Measurements from ENCODE around the gene NR3C1. TPM values are rescaled to one million over a fixed set of nuclear protein-coding genes. Genes with fewer than 3 reads are reported as not detected.

Gene NR3C1
- total RNA-seq, 1 experiment from 2014 or later: 16.0 TPM

DNA sequence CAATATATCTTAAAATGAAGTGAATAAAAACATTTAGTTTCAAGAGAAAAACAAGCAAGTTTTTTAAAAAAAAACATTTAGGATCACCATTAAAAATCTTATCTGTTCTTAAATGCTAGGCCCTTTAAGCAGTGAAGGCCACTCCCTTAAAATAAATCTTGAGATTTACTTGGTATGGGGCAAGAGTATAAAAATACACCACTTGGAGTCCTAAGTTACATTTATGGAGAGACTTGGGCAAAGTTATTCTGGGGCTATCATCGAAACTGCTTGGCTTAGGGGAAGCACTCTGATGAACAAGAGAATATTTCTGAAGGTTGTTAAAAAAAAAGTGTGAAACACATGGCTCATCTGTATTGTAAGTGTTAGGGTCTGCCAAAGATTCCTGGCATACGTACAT lies 97.4 kb downstream of the NR3C1 start:
- Histone ChIP-seq H2AFZ (ENCODE audit: low read depth, low read length, poor library complexity, severe bottlenecking) (no peak overlapping the region), H3K4me2 (ENCODE audit: low read length) (no peak overlapping the region), H3K4me3 (replicated peaks in 1 of 2; ENCODE audit: low read depth in 1 of 2, low read length in 2 of 2) (no peak overlapping the region), H4K20me1 (ENCODE audit: insufficient read depth) (no peaks in the 10 kb centered on the region), H3K36me3 (ENCODE audit: control insufficient read depth in 1 of 2, insufficient read depth in 2 of 2, low read length in 2 of 2) (no peaks in the 10 kb centered on the region; a peak in 1 of 4 replicates), H3K9me2 (ENCODE audit: insufficient read depth) (no peaks in the 10 kb centered on the region), H3K27me3 (ENCODE audit: insufficient read depth, low read length) (no peaks in the 10 kb centered on the region), H3K27ac (ENCODE audit: low read depth, low read length) (no peak overlapping the region), H3K79me2 (ENCODE audit: insufficient read depth, low read length) (no peaks in the 10 kb centered on the region), H3K9ac (ENCODE audit: low read length) (no peak overlapping the region), H3K9me3 (ENCODE audit: control insufficient read depth in 1 of 2, insufficient read depth in 1 of 2, low read depth in 1 of 2, low read length in 2 of 2) (no peaks in the 10 kb centered on the region), H3K4me1 (ENCODE audit: control insufficient read depth in 1 of 2, insufficient read depth in 2 of 2, low read length in 2 of 2) (no peaks in the 10 kb centered on the region)
- ATAC-seq (no peak), DNase-seq (ENCODE audit: low read depth, low spot score) (no peak)
- TF ChIP-seq ELF1 (IDR thresholded peaks at IDR 0.05; ENCODE audit: borderline replicate concordance, low read depth): no peak
- TF ChIP-seq POLR2A (IDR thresholded peaks at IDR 0.05; ENCODE audit: borderline replicate concordance, extremely low read depth, insufficient read depth, insufficient read length): no peak
- TF ChIP-seq JUND (IDR thresholded peaks at IDR 0.05): no peak
- no peak for TF ChIP-seq FOSL1 (IDR thresholded peaks at IDR 0.05; ENCODE audit: low read depth)
- no peak for TF ChIP-seq CBX3 (IDR thresholded peaks at IDR 0.05; ENCODE audit: low read depth)
- TF ChIP-seq POLR2AphosphoS5 (IDR thresholded peaks at IDR 0.05; ENCODE audit: low read depth, low read length): no peak
- TF ChIP-seq YY1 (IDR thresholded peaks at IDR 0.05; ENCODE audit: extremely low read depth, insufficient replicate concordance, low read depth, low read length): no peak
- TF ChIP-seq CEBPB (IDR thresholded peaks at IDR 0.05; ENCODE audit: low read depth): no peak
- TF ChIP-seq TCF7L2 (IDR thresholded peaks at IDR 0.05; ENCODE audit: borderline replicate concordance, extremely low read depth, insufficient read depth, insufficient read length): no peak
- no peak for TF ChIP-seq EZH2 (IDR thresholded peaks at IDR 0.05)
- no peak for TF ChIP-seq SP1 (IDR thresholded peaks at IDR 0.05; ENCODE audit: low read depth)
- no peak for TF ChIP-seq SRF (IDR thresholded peaks at IDR 0.05; ENCODE audit: low read depth)
- intact Hi-C loops (cut with micrococcal nuclease): no loop called here
- CTCF ChIA-PET: no interaction called here
- RAD21 ChIA-PET (ENCODE audit: low non-redundant PET in 1 of 2, low total read pairs in 2 of 2, uncharacterized antibody in 2 of 2, unreplicated experiment in 2 of 2): no interaction called here
- POLR2A ChIA-PET: no interaction called here
- no TSS peak for BruUV-seq (replicated peaks)

DNA sequence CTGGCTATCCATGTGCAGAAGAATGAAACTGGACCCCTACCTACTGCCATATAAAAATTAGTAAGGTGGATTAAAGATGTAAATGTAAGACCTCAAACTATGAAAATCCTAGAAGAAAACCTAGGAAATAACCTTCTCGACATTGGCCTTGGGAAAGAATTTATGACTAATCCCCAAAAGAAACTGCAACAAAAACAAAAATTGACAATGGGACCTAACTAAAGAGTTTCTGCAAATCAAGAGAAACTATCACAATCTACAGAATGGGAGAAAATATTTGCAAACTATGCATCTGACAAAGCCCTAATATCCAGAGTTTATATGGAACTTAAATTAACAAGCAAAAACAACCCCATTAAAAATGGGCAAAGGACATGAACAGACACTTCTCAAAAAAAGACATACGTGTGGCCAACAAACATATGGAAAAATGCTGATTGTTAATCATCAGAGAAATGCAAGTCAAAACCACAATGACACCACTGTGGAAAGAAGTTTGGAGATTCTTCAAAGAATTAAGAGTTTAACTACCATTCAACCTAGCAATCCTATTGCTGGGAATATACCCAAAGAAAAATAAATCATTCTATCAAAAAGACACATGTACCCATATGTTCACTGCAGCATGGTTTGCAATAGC lies 98.5 kb downstream of the NR3C1 start:
- Histone ChIP-seq H3K36me3 (ENCODE audit: control insufficient read depth in 1 of 2, insufficient read depth in 2 of 2, low read length in 2 of 2) (no peaks in the 10 kb centered on the region; a peak in 1 of 4 replicates), H3K9ac (ENCODE audit: low read length) (no peak overlapping the region), H3K9me2 (ENCODE audit: insufficient read depth) (no peaks in the 10 kb centered on the region), H3K27ac (ENCODE audit: low read depth, low read length) (no peak overlapping the region), H3K4me2 (ENCODE audit: low read length) (no peak overlapping the region), H3K27me3 (ENCODE audit: insufficient read depth, low read length) (no peaks in the 10 kb centered on the region), H3K4me1 (ENCODE audit: control insufficient read depth in 1 of 2, insufficient read depth in 2 of 2, low read length in 2 of 2) (no peaks in the 10 kb centered on the region), H4K20me1 (ENCODE audit: insufficient read depth) (no peaks in the 10 kb centered on the region), H3K79me2 (ENCODE audit: insufficient read depth, low read length) (no peaks in the 10 kb centered on the region), H3K9me3 (ENCODE audit: control insufficient read depth in 1 of 2, insufficient read depth in 1 of 2, low read depth in 1 of 2, low read length in 2 of 2) (no peaks in the 10 kb centered on the region), H2AFZ (ENCODE audit: low read depth, low read length, poor library complexity, severe bottlenecking) (no peak overlapping the region), H3K4me3 (replicated peaks in 1 of 2; ENCODE audit: low read depth in 1 of 2, low read length in 2 of 2) (no peak overlapping the region)
- intact Hi-C loops (cut with micrococcal nuclease): no loop called here
- POLR2A ChIA-PET: no interaction called here
- RAD21 ChIA-PET (ENCODE audit: low non-redundant PET in 1 of 2, low total read pairs in 2 of 2, uncharacterized antibody in 2 of 2, unreplicated experiment in 2 of 2): no interaction called here
- no TSS peak for BruUV-seq (replicated peaks)
- no peak for DNase-seq (ENCODE audit: low read depth, low spot score)
- no peak for ATAC-seq
- TF ChIP-seq POLR2AphosphoS5 (IDR thresholded peaks at IDR 0.05; ENCODE audit: low read depth, low read length) (no peak), TCF7L2 (IDR thresholded peaks at IDR 0.05; ENCODE audit: borderline replicate concordance, extremely low read depth, insufficient read depth, insufficient read length) (no peak)
- CTCF ChIA-PET: no interaction called here

All from HCT116 (cell line).